Measurements from ENCODE around the gene VSTM5.
A peak's percentile ranks its signal among the peaks of the same experiment; 100 is the strongest.

VSTM5 gene

GRCh38 chr11:93842461-93842860 is 8.0 kb downstream of the VSTM5 start:
- in situ Hi-C loops (cut with MboI; ENCODE audit: low sequenced_read_pairs, unreplicated experiment) = no loop called here
- DNase-seq (ENCODE audit: low spot score) = peak; percentile 10
- TF ChIP-seq, protein P1, sequence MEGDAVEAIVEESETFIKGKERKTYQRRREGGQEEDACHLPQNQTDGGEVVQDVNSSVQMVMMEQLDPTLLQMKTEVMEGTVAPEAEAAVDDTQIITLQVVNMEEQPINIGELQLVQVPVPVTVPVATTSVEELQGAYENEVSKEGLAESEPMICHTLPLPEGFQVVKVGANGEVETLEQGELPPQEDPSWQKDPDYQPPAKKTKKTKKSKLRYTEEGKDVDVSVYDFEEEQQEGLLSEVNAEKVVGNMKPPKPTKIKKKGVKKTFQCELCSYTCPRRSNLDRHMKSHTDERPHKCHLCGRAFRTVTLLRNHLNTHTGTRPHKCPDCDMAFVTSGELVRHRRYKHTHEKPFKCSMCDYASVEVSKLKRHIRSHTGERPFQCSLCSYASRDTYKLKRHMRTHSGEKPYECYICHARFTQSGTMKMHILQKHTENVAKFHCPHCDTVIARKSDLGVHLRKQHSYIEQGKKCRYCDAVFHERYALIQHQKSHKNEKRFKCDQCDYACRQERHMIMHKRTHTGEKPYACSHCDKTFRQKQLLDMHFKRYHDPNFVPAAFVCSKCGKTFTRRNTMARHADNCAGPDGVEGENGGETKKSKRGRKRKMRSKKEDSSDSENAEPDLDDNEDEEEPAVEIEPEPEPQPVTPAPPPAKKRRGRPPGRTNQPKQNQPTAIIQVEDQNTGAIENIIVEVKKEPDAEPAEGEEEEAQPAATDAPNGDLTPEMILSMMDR (IDR thresholded peaks at IDR 0.05; ENCODE audit: borderline replicate concordance, control extremely low read depth, extremely low read depth, insufficient read depth, missing control alignments) = no peak

DNA sequence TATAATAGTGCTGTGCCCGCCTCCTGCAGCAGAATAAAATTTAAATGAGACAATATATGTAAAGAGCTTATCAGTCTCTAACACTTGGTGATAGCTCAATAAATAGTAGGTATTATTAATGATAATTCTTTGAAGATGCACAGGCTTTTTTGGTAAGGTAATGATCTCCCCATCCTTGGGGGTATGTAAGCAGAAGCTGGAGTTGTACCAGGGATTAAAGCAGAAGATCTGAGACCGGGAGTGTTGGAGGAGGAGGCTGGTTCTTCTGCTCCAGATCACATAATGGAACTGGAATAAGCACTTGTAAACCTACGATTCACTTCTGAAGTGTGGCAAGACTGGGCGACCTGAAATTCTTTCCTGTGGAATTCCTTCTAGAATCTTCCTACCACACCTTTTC is 8.4 kb downstream of the VSTM5 start:
- DNase-seq (ENCODE audit: low spot score) = no peak
- TF ChIP-seq, protein P1 (IDR thresholded peaks at IDR 0.05; ENCODE audit: borderline replicate concordance, control extremely low read depth, extremely low read depth, insufficient read depth, missing control alignments) = no peak
- in situ Hi-C loops (cut with MboI; ENCODE audit: low sequenced_read_pairs, unreplicated experiment) = no loop called here

DNA sequence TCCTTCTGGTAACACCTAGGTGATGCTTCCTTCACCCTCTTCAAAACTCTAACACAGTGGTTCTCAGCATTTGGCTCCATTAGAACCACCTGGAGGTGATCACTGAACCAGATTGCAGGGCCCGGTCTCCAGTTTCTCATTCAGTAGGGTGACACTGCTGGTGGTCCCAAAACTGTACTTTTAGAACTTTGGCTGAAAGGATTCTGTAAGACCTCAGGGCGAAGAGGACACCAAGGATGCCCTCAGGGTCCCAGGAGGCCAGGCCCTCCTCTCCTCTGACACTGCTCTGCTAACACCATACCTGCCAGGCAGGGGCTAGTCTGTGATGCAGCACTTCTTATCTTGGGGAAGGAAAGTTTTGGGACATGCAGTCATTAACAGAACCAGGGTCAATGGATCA is 9.0 kb downstream of the VSTM5 start:
- no peak for DNase-seq (ENCODE audit: low spot score)
- TF ChIP-seq, protein P1 (IDR thresholded peaks at IDR 0.05; ENCODE audit: borderline replicate concordance, control extremely low read depth, extremely low read depth, insufficient read depth, missing control alignments) = no peak
- in situ Hi-C loops (cut with MboI; ENCODE audit: low sequenced_read_pairs, unreplicated experiment) = no loop called here

DNA sequence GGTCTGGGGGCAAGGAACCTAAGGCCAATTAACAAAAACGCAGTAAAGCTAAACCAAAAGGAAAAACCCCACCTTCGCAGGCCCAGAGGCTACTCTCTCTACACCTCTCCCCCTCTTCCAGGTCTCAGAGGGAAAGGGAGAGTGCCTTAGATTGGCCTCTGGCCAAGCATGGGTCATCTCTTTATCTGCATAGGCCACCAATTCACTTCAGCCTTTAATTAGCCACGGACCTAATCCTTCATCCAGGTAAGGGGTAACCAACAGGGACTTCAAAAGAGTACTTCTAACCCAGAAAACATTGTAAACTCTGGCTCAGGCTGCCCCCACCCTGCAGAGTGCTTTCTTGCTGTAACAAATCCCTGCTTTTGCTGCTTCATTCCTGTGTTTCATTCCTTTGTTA is 9.4 kb downstream of the VSTM5 start:
- peak; percentile 5 for DNase-seq (ENCODE audit: low spot score)
- TF ChIP-seq, protein P1 (IDR thresholded peaks at IDR 0.05; ENCODE audit: borderline replicate concordance, control extremely low read depth, extremely low read depth, insufficient read depth, missing control alignments) = no peak
- in situ Hi-C loops (cut with MboI; ENCODE audit: low sequenced_read_pairs, unreplicated experiment) = no loop called here

DNA sequence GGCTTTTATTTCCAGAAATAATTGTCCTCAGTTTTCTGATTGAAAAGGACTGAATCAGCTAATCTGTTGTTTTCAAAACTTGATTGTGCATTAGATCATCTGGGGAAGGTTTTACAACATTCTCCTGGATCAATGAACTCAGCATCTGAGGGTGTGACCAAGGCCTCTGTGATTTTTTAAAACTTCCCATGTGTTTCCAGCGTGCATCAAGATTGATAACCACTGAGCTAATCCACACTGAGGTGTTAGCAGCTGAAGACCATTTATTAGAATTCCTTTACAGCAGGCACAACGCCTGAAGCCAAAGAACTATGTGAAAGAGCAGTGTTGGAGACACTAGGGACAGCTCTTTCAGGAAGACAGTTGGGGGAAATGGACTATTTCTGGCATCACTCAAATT is 10.2 kb downstream of the VSTM5 start:
- in situ Hi-C loops (cut with MboI; ENCODE audit: low sequenced_read_pairs, unreplicated experiment) = no loop called here
- TF ChIP-seq, protein P1 (IDR thresholded peaks at IDR 0.05; ENCODE audit: borderline replicate concordance, control extremely low read depth, extremely low read depth, insufficient read depth, missing control alignments) = no peak
- DNase-seq (ENCODE audit: low spot score) = no peak

GRCh38 chr11:93838967-93839366 is 11.5 kb downstream of the VSTM5 start:
- peak; percentile 2 for DNase-seq (ENCODE audit: low spot score)
- in situ Hi-C loops (cut with MboI; ENCODE audit: low sequenced_read_pairs, unreplicated experiment) = no loop called here
- TF ChIP-seq, protein P1 (IDR thresholded peaks at IDR 0.05; ENCODE audit: borderline replicate concordance, control extremely low read depth, extremely low read depth, insufficient read depth, missing control alignments) = no peak

DNA sequence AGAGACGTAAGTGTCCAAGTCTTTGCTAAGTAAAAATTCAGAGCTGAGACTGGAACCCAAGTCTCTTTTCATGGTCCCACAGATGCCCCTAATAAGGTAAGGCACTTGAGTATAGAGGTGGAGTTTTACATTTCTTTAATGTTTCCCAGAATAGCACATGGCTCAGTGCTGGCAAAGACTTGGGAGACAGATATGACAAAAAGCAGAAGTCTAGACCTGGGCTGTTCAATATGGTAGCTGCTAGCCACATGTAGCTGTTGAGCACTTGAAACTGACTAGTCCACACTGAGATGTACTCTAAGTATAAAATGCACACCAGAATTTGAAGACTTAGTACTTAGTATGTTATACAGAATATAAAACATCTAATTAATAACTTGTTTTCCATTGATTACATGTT is 17.6 kb downstream of the VSTM5 start:
- in situ Hi-C loops (cut with MboI; ENCODE audit: low sequenced_read_pairs, unreplicated experiment) = no loop called here
- TF ChIP-seq, protein P1 (IDR thresholded peaks at IDR 0.05; ENCODE audit: borderline replicate concordance, control extremely low read depth, extremely low read depth, insufficient read depth, missing control alignments) = no peak
- DNase-seq (ENCODE audit: low spot score) = no peak
